Large intestine (tissue), 3 donors: Measurements from ENCODE around the gene GOLGA3. TPM values are rescaled to one million over a fixed set of nuclear protein-coding genes. Genes with fewer than 3 reads are reported as not detected.
A peak's percentile ranks its signal among the peaks of the same experiment; 100 is the strongest.
"Not testable (repeated sequence)": the region's sequence is repeated elsewhere in the genome, so short reads cannot be mapped to it uniquely, and the experiment has no call there.

Source experiments
- DNase-seq, 2 donors: peaks; one replicate each; pipeline versions ENCODE4 v3.0.0 to v3.0.0-alpha.2; 2013
- H3K27ac ChIP-seq: one replicate; pipeline ENCODE4 v1.5.1; 2013; ENCODE audit warnings: low read length
- H3K27me3 ChIP-seq: 2 replicates; pipeline ENCODE4 v1.6.1; 2013; ENCODE audit warnings: low read length; ENCODE audit not compliant: control insufficient read depth, insufficient read depth
- H3K36me3 ChIP-seq: 2 replicates; pipeline ENCODE4 v1.6.1; 2013; ENCODE audit warnings: low read length; ENCODE audit not compliant: control insufficient read depth, insufficient read depth
- H3K4me1 ChIP-seq: one replicate; pipeline ENCODE4 v1.6.1; 2013; ENCODE audit warnings: low read length; ENCODE audit not compliant: control insufficient read depth, insufficient read depth
- H3K4me3 ChIP-seq: one replicate; pipeline ENCODE4 v1.5.1; 2013; ENCODE audit warnings: low read length
- H3K9me3 ChIP-seq: one replicate; pipeline ENCODE4 v1.6.1; 2013; ENCODE audit warnings: mild to moderate bottlenecking, low read depth, low read length, moderate library complexity; ENCODE audit not compliant: control insufficient read depth
- WGBS: methylation state at CpG from one replicate; pipeline ENCODE4 v1.1.5; 2013; ENCODE audit warnings: low lambda C conversion rate; ENCODE audit not compliant: insufficient coverage; 5-methylcytosine and 5-hydroxymethylcytosine counted together
- polyA plus RNA-seq: library from polyadenylated mRNA; unstranded; fragments of 120-200 nt; gene quantifications from one replicate; pipeline ENCODE4 v1.2.1, GENCODE V29; 2013

The GOLGA3 gene
- polyA plus RNA-seq, 1 donor: 31.9 TPM

DNA sequence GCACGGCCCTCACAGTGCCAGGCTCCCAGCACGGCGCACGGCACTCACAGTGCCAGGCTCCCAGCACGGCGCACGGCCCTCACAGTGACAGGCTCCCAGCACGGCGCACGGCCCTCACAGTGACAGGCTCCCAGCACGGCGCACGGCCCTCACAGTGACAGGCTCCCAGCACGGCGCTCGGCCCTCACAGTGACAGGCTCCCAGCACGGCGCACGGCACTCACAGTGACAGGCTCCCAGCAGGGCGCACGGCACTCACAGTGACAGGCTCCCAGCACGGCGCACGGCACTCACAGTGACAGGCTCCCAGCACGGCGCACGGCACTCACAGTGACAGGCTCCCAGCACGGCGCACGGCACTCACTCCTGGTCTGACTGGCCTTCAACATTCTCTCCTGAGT, 7.6 kb upstream of the GOLGA3 start:
- not testable (repeated sequence) for H3K4me3 ChIP-seq, DNase-seq, H3K4me1 ChIP-seq, H3K27me3 ChIP-seq, H3K27ac ChIP-seq, H3K9me3 ChIP-seq
- no CpG with 5 or more reads among the region's 30 CpGs for WGBS
- H3K36me3 ChIP-seq: peaks cover 28% of the 10 kb centered on the region

- Histone ChIP-seq H3K4me3 (no peak overlapping the region), H3K9me3 (no peaks in the 10 kb centered on the region), H3K27ac (no peak overlapping the region), H3K36me3 (peaks cover 21% of the 10 kb centered on the region), H3K4me1 (no peaks in the 10 kb centered on the region), H3K27me3 (no peaks in the 10 kb centered on the region)
- DNase-seq: no peak
- WGBS: no CpG with 5 or more reads among the region's 42 CpGs
Observed at GRCh38 chr12:132835076-132836025, 6.7 kb upstream of the GOLGA3 start.

GRCh38 chr12:132834181-132834711, 5.6 kb upstream of the GOLGA3 start:
- WGBS: no CpG with 5 or more reads among the region's 5 CpGs
- DNase-seq: no peak
- no peak overlapping the region for H3K4me3 ChIP-seq
- H3K4me1 ChIP-seq: no peaks in the 10 kb centered on the region
- no peaks in the 10 kb centered on the region for H3K9me3 ChIP-seq
- no peak overlapping the region for H3K27ac ChIP-seq
- no peaks in the 10 kb centered on the region for H3K27me3 ChIP-seq
- H3K36me3 ChIP-seq: peaks cover 14% of the 10 kb centered on the region

GRCh38 chr12:132833341-132833740, 4.7 kb upstream of the GOLGA3 start:
- WGBS: no CpG with 5 or more reads among the region's 8 CpGs
- H3K27me3 ChIP-seq: no peaks in the 10 kb centered on the region
- no peak overlapping the region for H3K4me3 ChIP-seq
- H3K4me1 ChIP-seq: no peaks in the 10 kb centered on the region
- peaks cover 9% of the 10 kb centered on the region for H3K36me3 ChIP-seq
- no peak for DNase-seq
- no peaks in the 10 kb centered on the region for H3K9me3 ChIP-seq
- H3K27ac ChIP-seq: no peak overlapping the region

- H3K4me1 ChIP-seq: peaks cover 9% of the 10 kb centered on the region
- H3K9me3 ChIP-seq: no peaks in the 10 kb centered on the region
- H3K36me3 ChIP-seq: peaks cover 17% of the 10 kb centered on the region
- no peak for DNase-seq
- no peak overlapping the region for H3K4me3 ChIP-seq
- 100% methylated on average over 2 of the region's 11 CpGs for WGBS
- no peaks in the 10 kb centered on the region for H3K27me3 ChIP-seq
- H3K27ac ChIP-seq: no peak overlapping the region
Observed at GRCh38 chr12:132831771-132832170, 3.1 kb upstream of the GOLGA3 start.

- H3K27me3 ChIP-seq: no peaks in the 10 kb centered on the region
- no CpG with 5 or more reads among the region's 59 CpGs for WGBS
- H3K36me3 ChIP-seq: peaks cover 37% of the 10 kb centered on the region
- DNase-seq: peak in 1 of 2 donors; percentile 51
- H3K4me1 ChIP-seq: peaks cover 9% of the 10 kb centered on the region
- H3K9me3 ChIP-seq: no peaks in the 10 kb centered on the region
- H3K27ac ChIP-seq: peak overlapping the region; percentile 79
- peak overlapping the region; percentile 93 for H3K4me3 ChIP-seq
Observed at GRCh38 chr12:132827763-132828703, 636 bp downstream of the GOLGA3 start.

DNA sequence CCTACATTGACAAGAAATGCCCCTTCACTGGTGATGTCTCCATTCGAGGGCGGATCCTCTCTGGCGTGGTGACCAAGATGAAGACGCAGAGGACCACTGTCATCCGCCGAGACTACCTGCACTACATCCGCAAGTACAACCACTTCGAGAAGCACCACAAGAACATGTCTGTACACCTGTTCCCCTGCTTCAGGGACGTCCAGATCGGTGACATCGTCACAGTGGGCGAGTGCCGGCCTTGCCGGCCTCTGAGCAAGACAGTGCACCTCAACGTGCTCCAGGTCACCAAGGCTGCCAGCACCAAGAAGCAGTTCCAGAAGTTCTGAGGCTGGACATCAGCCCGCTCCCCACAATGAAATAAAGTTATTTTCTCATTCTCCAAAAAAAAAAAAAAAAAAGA, 2.8 kb downstream of the GOLGA3 start:
- DNase-seq: no peak
- Histone ChIP-seq H3K9me3 (no peaks in the 10 kb centered on the region), H3K27ac (no peak overlapping the region), H3K4me3 (no peak overlapping the region), H3K36me3 (peaks cover 44% of the 10 kb centered on the region), H3K27me3 (no peaks in the 10 kb centered on the region), H3K4me1 (peaks cover 9% of the 10 kb centered on the region)
- whole genome bisulfite sequencing: no CpG with 5 or more reads among the region's 16 CpGs

DNA sequence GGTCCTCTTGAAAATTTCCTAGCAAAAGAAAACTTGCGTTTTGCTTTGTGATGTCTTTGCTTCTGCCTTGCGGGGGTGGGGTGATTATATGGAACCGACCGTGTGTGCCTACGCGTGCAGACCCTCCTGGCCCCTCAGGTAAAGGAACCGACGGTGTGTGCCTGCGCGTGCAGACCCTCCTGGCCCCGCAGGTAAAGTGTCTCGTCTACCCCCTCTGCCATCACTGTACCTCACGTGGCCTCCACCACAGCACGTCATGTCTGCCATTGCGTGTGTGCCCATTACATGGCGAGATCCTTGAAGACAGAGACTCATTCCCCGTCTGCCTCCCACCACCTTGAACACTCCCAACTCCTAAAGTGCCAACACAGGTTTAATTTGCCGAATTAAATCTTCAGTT, 3.6 kb downstream of the GOLGA3 start:
- no CpG with 5 or more reads among the region's 18 CpGs for WGBS
- no peak overlapping the region for H3K4me3 ChIP-seq
- peaks cover 51% of the 10 kb centered on the region for H3K36me3 ChIP-seq
- H3K9me3 ChIP-seq: no peaks in the 10 kb centered on the region
- no peak for DNase-seq
- H3K27me3 ChIP-seq: no peaks in the 10 kb centered on the region
- H3K27ac ChIP-seq: no peak overlapping the region
- peaks cover 9% of the 10 kb centered on the region for H3K4me1 ChIP-seq

- H3K27me3 ChIP-seq: no peaks in the 10 kb centered on the region
- no peak for DNase-seq
- no peaks in the 10 kb centered on the region for H3K9me3 ChIP-seq
- no peak overlapping the region for H3K27ac ChIP-seq
- no CpG with 5 or more reads among the region's 7 CpGs for WGBS
- H3K4me3 ChIP-seq: no peak overlapping the region
- peaks cover 9% of the 10 kb centered on the region for H3K4me1 ChIP-seq
- H3K36me3 ChIP-seq: peaks cover 60% of the 10 kb centered on the region
Observed at GRCh38 chr12:132824053-132824452, 4.6 kb downstream of the GOLGA3 start.

- Histone ChIP-seq H3K9me3 (no peaks in the 10 kb centered on the region), H3K4me1 (no peaks in the 10 kb centered on the region), H3K36me3 (peaks cover 65% of the 10 kb centered on the region), H3K27ac (no peak overlapping the region), H3K4me3 (no peak overlapping the region), H3K27me3 (no peaks in the 10 kb centered on the region)
- DNase-seq: no peak
- no CpG with 5 or more reads among the region's 8 CpGs for WGBS
Observed at GRCh38 chr12:132818562-132818961, 10.1 kb downstream of the GOLGA3 start.
